Calu3 (cell line): ENCODE results near the gene APBA2. TPM values are rescaled to one million over a fixed set of nuclear protein-coding genes. Genes with fewer than 3 reads are reported as not detected.

Experiments
- BruUV-seq: library from RNA; stranded (reverse); fragments of 400-500 nt; replicated peaks from 2 replicates; lab custom pipeline; 2021; lab: Mats Ljungman, UMichigan
- CTCF ChIA-PET: fragments of 300-600 bp; sonication (Branson Sonifier 250); formaldehyde crosslinking; loops from one replicate; lab custom pipeline; 2022; ENCODE audit warnings: antibody characterized with exemption; lab: Charles Lee
- DNase-seq: peaks from one replicate; pipeline ENCODE4 v3.0.0; 2022
- H3K27ac Mint-ChIP-seq: one replicate; pipeline ENCODE4 v1.8.0; 2022; ENCODE audit warnings: mixed read lengths; ENCODE audit not compliant: unreplicated experiment
- H3K27me3 Mint-ChIP-seq: one replicate; pipeline ENCODE4 v1.8.0; 2022; ENCODE audit warnings: mixed read lengths; ENCODE audit not compliant: unreplicated experiment
- H3K36me3 Mint-ChIP-seq: one replicate; pipeline ENCODE4 v1.8.0; 2022; ENCODE audit warnings: mild to moderate bottlenecking, moderate library complexity, mixed read lengths; ENCODE audit not compliant: insufficient read depth, unreplicated experiment
- H3K4me1 Mint-ChIP-seq: one replicate; pipeline ENCODE4 v1.8.0; 2022; ENCODE audit warnings: mild to moderate bottlenecking, low read depth, mixed read lengths; ENCODE audit not compliant: unreplicated experiment
- H3K4me3 Mint-ChIP-seq: one replicate; pipeline ENCODE4 v1.8.0; 2022; ENCODE audit warnings: mild to moderate bottlenecking, low read depth, moderate library complexity, mixed read lengths; ENCODE audit not compliant: unreplicated experiment
- H3K9me3 Mint-ChIP-seq: one replicate; pipeline ENCODE4 v1.8.0; 2022; ENCODE audit warnings: low read depth, mixed read lengths; ENCODE audit not compliant: unreplicated experiment
- CTCF ChIP-seq: fragments of 200-600 bp; IDR thresholded peaks from one replicate; pipeline ENCODE4 v1.8.0; 2022; ENCODE audit warnings: antibody characterized with exemption; ENCODE audit not compliant: unreplicated experiment
- intact Hi-C: fragments of 100-400 bp; cut with micrococcal nuclease; formaldehyde crosslinking; loops from one replicate; pipeline ENCODE4 v1.10.0; 2022; ENCODE audit not compliant: unreplicated experiment
- total RNA-seq: library from RNA; stranded (reverse); gene quantifications from 2 replicates; pipeline ENCODE4 v1.2.3, GENCODE V29; 2022

The APBA2 gene
- total RNA-seq, 1 experiment from 2014 or later: not detected

- no peaks in the 10 kb centered on the region for H3K9me3 Mint-ChIP-seq
- intact Hi-C loops: no loop called here
- CTCF ChIA-PET: no interaction called here
- H3K36me3 Mint-ChIP-seq: no peaks in the 10 kb centered on the region
- H3K4me3 Mint-ChIP-seq: no peak overlapping the region
- no peaks in the 10 kb centered on the region for H3K4me1 Mint-ChIP-seq
- DNase-seq: no peak
- TF ChIP-seq CTCF: no peak
- H3K27me3 Mint-ChIP-seq: no peaks in the 10 kb centered on the region
- H3K27ac Mint-ChIP-seq: no peak overlapping the region
- no TSS peak for BruUV-seq
Measured at GRCh38 chr15:29050870-29051269, 165.1 kb downstream of the APBA2 start.

- CTCF ChIA-PET: no interaction called here
Measured at GRCh38 chr15:29051422-29051821, 165.6 kb downstream of the APBA2 start.

GRCh38 chr15:29053006-29053405 is 167.2 kb downstream of the APBA2 start:
- Mint-ChIP-seq H3K9me3 (no peaks in the 10 kb centered on the region), H3K27me3 (no peaks in the 10 kb centered on the region), H3K4me3 (no peak overlapping the region), H3K36me3 (no peaks in the 10 kb centered on the region), H3K27ac (no peak overlapping the region), H3K4me1 (no peaks in the 10 kb centered on the region)
- BruUV-seq: no TSS peak
- no peak for TF ChIP-seq CTCF
- intact Hi-C loops: no loop called here
- DNase-seq: no peak
- CTCF ChIA-PET: no interaction called here

More at GRCh38 chr15:29051422-29051821, 165.6 kb downstream of the APBA2 start:
- TF ChIP-seq CTCF: no peak
- Mint-ChIP-seq H3K36me3 (no peaks in the 10 kb centered on the region), H3K27ac (no peak overlapping the region), H3K27me3 (no peaks in the 10 kb centered on the region), H3K4me1 (no peaks in the 10 kb centered on the region), H3K9me3 (no peaks in the 10 kb centered on the region), H3K4me3 (no peak overlapping the region)
- DNase-seq: no peak
- intact Hi-C loops: no loop called here
- BruUV-seq: no TSS peak

DNA sequence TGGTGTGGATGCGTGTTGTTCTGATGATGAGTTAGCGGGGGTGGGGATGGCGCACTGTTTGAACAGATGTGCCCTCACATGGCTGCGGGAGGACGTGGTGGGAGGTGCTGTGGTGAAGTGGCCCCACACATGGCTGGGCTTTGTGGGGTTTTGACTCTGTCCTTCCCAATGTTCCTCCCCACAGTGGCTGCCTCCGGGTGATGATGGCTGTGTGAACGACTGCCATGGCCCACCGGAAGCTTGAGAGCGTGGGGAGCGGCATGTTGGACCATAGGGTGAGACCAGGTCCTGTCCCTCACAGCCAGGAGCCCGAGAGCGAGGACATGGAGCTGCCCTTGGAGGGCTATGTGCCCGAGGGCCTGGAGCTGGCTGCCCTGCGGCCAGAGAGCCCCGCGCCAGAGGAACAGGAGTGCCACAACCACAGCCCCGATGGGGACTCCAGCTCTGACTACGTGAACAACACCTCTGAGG is 167.9 kb downstream of the APBA2 start:
- H3K4me3 Mint-ChIP-seq: no peak overlapping the region
- BruUV-seq: no TSS peak
- intact Hi-C loops: no loop called here
- no peak for DNase-seq
- no peaks in the 10 kb centered on the region for H3K27me3 Mint-ChIP-seq
- H3K9me3 Mint-ChIP-seq: no peaks in the 10 kb centered on the region
- no peak overlapping the region for H3K27ac Mint-ChIP-seq
- no peaks in the 10 kb centered on the region for H3K4me1 Mint-ChIP-seq
- CTCF ChIA-PET: no interaction called here
- no peaks in the 10 kb centered on the region for H3K36me3 Mint-ChIP-seq
- TF ChIP-seq CTCF: no peak
